ENCODE measurements around the gene CST9.

CST9 gene

GRCh38 chr20:23632711-23633573 is 27.2 kb upstream of the CST9 start:
- no peak overlapping the region for H3K4me3 ChIP-seq (ENCODE audit: low read depth, low read length)
- DNase-seq (ENCODE audit: low read depth): no peak
- TF ChIP-seq, protein P1, sequence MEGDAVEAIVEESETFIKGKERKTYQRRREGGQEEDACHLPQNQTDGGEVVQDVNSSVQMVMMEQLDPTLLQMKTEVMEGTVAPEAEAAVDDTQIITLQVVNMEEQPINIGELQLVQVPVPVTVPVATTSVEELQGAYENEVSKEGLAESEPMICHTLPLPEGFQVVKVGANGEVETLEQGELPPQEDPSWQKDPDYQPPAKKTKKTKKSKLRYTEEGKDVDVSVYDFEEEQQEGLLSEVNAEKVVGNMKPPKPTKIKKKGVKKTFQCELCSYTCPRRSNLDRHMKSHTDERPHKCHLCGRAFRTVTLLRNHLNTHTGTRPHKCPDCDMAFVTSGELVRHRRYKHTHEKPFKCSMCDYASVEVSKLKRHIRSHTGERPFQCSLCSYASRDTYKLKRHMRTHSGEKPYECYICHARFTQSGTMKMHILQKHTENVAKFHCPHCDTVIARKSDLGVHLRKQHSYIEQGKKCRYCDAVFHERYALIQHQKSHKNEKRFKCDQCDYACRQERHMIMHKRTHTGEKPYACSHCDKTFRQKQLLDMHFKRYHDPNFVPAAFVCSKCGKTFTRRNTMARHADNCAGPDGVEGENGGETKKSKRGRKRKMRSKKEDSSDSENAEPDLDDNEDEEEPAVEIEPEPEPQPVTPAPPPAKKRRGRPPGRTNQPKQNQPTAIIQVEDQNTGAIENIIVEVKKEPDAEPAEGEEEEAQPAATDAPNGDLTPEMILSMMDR (IDR thresholded peaks at IDR 0.05; ENCODE audit: control insufficient read depth, extremely low read depth, insufficient read depth): no peak

DNA sequence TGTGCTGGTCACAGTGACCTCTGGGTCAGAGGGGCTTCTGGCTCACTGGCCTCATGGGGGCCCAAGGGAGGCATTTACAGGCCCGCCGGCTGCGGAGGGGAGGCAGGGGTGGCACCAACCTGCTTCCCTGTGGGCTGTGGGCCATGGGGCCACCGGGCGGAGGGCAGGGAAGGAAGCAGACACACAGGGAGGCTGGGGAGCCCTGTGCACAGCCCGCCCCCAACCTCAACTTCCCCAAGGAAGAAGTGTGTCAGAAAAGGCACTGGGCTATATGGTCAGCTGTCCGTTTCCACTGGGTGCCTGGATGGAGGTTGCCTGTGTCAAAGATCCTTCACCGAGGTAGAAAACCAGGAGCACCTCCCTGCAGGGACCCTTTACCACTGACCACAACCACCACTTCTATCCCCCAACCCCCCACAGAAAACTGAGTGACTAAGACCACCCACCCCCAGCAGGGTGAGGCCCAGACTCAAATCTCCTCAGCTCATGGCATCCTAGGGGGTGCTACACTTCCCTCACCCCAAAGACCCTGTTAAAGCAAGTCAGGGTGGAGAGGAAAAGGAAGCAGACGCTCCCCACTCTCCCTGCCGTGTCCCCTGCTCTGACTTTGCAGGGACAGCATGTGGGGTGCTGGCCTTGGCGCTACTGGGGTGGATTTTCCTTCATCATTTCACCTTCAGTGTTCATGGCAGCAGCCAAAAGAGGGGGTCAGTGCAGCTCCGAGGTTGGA is 26.4 kb upstream of the CST9 start:
- no peak overlapping the region for H3K4me3 ChIP-seq (ENCODE audit: low read depth, low read length)

GRCh38 chr20:23631226-23631822 is 25.6 kb upstream of the CST9 start:
- H3K4me3 ChIP-seq (ENCODE audit: low read depth, low read length): no peak overlapping the region
- TF ChIP-seq, protein P1 (IDR thresholded peaks at IDR 0.05; ENCODE audit: control insufficient read depth, extremely low read depth, insufficient read depth): no peak
- DNase-seq (ENCODE audit: low read depth): no peak

More for the DNA sequence above, 26.4 kb upstream of the CST9 start:
- TF ChIP-seq, protein P1 (IDR thresholded peaks at IDR 0.05; ENCODE audit: control insufficient read depth, extremely low read depth, insufficient read depth): no peak
- DNase-seq (ENCODE audit: low read depth): no peak

- no peak for DNase-seq (ENCODE audit: low read depth)
- TF ChIP-seq, protein P1 (IDR thresholded peaks at IDR 0.05; ENCODE audit: control insufficient read depth, extremely low read depth, insufficient read depth): no peak
- H3K4me3 ChIP-seq (ENCODE audit: low read depth, low read length): no peak overlapping the region
Observed at GRCh38 chr20:23630392-23630849, 24.7 kb upstream of the CST9 start.

GRCh38 chr20:23629542-23630391 is 24.1 kb upstream of the CST9 start:
- no peak overlapping the region for H3K4me3 ChIP-seq (ENCODE audit: low read depth, low read length)
- DNase-seq (ENCODE audit: low read depth): no peak
- TF ChIP-seq, protein P1 (IDR thresholded peaks at IDR 0.05; ENCODE audit: control insufficient read depth, extremely low read depth, insufficient read depth): no peak

DNA sequence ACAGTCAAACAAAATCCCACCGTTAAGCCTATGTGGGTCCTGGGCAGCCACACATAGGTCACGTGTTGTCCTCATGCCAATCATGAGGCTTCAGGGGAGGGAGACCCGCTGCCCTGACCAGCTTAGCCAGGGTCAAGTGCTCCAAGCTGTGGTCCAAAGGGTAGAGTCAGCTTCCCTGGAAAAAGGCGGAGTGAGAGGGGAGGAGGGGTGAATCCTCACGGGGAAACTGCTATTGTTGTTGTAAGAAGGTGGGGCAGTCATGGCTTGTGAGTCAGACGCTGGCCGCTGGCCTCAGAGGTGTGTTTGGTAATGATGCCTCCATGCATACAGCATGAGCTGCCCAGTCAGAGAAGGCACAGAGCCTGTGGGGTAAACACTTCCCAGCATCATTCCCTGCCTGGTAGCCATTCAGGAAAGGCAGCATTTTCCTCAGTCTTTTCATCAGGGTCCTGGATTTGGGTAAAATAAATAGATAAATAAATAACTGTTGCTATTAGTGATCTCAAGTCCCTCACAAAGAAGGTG is 23.4 kb upstream of the CST9 start:
- TF ChIP-seq, protein P1 (IDR thresholded peaks at IDR 0.05; ENCODE audit: control insufficient read depth, extremely low read depth, insufficient read depth): no peak
- H3K4me3 ChIP-seq (ENCODE audit: low read depth, low read length): no peak overlapping the region
- no peak for DNase-seq (ENCODE audit: low read depth)
